Hematopoietic multipotent progenitor cell treated with erythropoietin and hydrocortisone succinate and interleukin-3 and kit ligand, for 6 days (in vitro differentiated cells): ENCODE data around the gene AK4.
"Not testable (repeated sequence)": the region's sequence is repeated elsewhere in the genome, so short reads cannot be mapped to it uniquely, and the experiment has no call there.

ENCODE experiments used
- DNase-seq: peaks from one replicate; pipeline ENCODE4 v3.0.0-alpha.2; 2015

The AK4 gene

DNA sequence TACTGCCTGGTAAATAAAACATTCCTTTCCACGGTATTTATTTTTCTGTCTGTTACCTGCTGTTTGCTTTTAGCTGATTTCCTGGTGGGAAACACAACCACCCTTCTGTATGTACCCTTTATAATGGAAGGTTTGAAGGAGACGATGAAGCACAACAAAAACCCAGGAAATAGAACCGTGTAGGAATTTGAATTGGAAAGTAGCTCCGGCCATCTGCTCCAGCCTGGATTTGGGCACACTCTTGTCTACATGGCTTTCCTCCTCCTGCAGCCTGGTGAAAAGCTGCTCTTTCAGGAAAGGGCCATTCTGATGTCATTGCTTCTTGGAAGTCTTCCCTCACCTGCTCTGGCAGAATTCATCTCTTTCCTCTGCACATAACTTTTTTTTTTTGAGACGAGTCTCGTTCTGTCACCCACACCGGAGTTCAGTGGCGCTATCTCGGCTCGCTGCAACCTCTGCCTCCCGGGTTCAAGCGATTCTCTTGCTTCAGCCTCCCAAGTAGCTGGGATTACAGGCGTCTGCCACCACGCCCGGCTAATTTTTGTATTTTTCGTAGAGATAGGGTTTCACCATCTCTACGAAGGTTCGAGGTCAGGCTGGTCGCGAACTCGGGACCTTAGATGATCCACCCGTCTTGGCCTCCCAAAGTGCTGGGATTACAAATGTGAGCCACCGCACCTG is 2.7 kb downstream of the AK4 start:
- DNase-seq = no peak

GRCh38 chr1:65151641-65152040 is 3.6 kb downstream of the AK4 start:
- peak; percentile 61 for DNase-seq

DNA sequence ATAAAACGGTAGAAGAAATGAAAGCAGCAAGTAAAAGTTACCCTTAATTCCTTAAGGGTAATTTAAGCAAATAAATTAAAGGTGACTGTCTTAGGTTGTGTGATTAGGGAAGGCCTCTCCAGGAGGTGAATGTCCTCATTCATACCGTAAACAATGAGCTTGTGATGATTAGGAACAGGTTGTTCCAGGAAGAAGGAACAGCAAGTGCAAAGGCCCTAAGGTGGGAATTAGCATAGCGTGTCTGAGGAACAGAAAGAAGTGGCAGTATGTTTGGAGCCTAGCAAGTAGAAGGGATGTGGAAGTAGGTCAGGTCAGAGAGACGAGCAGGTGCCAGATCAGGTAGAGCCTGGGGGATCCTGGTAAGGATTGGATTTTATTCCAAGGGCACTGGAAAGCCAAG is 5.6 kb downstream of the AK4 start:
- DNase-seq = no peak

DNA sequence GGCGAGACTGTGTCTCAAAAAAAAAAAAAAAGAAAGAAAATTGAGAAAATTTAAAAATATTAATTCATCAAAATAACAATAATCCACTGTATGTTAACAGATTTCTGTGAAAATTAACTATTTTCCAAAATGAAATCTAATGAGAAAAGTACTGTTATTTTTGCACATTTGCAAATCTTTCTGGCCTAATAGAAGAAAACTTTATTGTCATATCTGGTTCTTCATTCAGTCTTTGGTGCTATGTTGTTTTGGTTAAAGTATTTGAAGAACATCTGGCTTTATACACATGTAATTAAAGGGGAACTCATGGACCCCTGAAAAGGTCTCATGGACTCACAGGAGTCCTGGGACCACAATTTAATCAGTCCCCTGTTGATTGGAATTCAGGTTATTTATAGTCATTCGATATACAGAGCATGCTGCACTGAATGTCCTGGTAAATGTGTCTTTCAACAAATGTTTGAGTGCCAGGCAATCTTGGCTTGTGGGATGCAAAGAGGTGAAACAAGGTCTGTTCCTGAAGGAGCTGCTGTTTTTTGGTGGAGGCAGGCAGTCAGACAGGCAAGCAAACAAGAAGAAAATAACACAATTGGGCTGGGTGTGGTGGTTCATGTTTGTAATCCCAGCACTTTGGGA is 9.0 kb downstream of the AK4 start:
- DNase-seq = no peak

- DNase-seq = no peak
These were observed 9.5 kb downstream of the AK4 start for GRCh38 chr1:65157546-65157941.

GRCh38 chr1:65159291-65159688 is 11.3 kb downstream of the AK4 start:
- DNase-seq = not testable (repeated sequence)

GRCh38 chr1:65159801-65160523 is 12.0 kb downstream of the AK4 start:
- DNase-seq = no peak

GRCh38 chr1:65163201-65163805 is 15.3 kb downstream of the AK4 start:
- DNase-seq = peak; percentile 34

DNA sequence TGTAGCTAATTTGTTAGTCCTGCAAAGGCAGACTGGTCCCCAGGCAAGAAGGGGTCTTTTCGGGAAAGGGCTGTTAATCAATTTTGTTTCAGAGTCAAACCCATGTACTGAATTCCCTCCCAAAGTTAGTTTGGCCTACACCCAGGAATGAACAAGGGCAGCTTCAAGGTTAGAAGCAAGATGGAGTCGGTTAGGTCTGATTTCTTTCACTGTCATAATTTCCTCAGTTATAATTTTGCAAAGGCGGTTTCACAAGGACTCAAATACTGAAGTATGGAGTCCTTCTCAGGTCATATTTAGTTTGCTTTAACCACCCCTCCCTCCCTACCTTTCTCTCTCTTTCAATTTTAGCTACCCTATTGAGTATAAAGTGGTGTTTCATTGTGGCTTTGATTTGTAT is 16.1 kb downstream of the AK4 start:
- DNase-seq = not testable (repeated sequence)

DNA sequence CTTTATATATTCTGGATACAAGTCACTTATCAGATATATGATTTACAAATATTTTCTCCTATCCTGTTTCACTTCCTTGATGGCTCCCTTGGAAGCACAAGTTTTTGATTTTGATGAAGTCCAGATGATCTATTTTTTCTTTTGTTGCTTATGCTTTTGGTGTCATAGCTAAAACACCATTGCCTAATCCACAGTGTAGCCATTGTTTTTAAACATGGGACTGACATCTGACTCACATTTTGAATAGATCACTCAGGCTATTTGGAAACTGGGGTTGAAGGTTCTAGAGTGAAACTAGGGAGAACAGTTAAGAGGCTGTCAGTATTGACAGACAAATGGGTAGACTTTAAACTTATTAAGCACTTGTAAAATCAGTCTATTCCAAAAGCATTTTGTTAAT is 16.6 kb downstream of the AK4 start:
- DNase-seq = no peak

DNA sequence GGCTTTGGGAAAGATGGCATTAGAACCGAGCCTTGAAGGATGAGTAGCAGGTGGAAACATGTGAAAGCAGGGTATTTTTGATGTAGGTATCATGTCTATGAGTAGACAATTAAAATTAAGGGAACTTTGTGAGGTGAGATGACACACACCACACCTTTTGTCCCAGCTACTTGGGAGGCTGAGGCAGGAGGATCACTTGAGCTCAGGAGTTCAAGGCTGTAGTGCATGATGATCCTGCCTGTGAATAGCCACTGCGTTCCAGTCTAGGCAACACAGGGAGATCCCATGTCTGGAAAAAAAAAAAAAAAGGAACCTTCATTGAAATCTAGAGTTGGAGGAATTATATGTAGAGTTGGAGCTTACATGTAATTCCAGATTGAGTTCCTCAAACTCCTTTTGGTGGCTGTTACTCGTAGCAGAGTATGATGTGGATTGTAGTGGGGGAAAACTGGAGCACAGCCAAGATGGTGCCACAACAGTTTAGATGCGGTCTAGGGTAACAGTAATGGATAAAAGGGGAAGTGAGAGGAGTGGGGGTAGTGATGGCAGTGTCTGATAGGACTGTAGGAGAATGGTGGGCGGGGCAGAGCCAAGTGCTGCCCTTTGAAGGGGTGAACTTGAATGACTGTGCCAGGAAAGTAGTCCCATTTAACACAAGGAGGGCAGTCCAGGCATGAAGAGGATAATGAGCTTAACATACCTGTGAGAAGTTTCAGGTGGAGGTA is 17.4 kb downstream of the AK4 start:
- peak; percentile 97 for DNase-seq

DNA sequence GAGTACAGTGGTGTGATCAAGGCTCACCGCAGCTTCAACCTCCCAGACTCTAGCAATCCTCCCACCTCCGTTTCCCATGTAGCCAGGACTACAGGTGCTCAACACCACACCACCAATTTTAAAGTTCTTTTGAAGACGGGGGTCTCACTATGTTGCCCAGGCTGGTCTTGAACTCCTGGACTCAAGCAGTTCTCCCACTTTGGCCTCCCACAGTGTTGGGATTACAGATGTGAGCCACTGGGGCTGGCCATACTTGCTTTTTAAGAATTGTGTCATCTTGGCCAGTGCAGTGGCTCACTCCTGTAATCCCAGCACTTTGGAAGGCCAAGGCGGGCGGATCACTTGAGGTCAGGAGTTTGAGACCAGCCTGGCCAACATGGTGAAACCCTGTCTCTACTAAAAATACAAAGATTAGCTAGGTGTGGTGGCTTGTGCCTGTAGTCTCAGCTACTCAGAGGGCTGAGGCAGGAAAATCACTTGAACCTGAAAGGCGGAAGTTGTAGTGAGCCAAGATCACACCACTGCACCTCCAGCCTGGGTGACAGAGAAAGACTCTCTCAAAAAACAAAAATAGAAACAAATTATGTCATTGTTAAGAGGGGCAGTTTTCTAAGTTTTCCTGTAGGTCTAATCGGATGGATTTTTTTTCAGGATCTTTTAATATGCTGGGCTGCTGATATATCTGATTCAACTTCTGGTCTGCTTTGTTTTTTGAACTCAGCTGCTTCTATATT is 18.7 kb downstream of the AK4 start:
- DNase-seq = no peak

GRCh38 chr1:65167586-65168242 is 19.7 kb downstream of the AK4 start:
- DNase-seq = no peak

GRCh38 chr1:65168867-65169266 is 20.9 kb downstream of the AK4 start:
- DNase-seq = no peak

GRCh38 chr1:65170511-65171142 is 22.6 kb downstream of the AK4 start:
- peak; percentile 58 for DNase-seq

DNA sequence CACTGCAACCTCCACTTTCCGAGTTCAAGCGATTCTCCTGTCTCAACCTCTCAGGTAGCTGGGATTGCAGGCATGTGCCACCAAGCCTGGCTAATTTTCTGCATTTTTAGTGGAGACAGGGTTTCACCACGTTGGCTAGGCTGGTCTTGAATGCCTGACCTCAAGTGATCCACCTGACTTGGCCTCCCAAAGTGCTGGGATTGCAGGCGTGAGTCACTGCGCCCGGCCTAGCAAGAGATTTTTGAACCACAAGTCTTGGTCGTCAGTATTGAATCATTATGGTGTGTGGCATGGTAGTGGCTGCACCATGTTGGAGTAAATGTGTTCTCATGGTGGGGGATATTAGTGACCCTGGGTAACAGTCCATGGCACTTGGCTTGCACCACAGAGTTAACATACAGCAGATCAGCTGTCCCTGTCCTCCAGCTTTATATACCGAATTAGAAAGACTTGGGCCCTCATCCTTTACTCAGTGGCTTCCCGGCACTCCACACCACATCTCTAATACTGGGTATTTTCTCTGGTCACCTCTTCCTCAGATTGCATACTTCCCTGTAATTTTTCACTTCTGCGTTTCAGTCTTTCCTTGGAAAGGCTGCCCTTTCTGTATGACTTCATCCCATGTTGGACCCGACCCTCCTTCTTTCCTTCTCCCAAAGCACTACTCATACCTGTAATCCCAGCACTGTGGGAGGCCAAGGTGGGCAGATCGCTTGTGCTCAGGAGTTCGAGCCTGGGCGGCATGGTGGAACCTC is 25.1 kb downstream of the AK4 start:
- DNase-seq = no peak

- peak; percentile 91 for DNase-seq
These were observed 26.6 kb downstream of the AK4 start for GRCh38 chr1:65174585-65174984.

- DNase-seq = no peak
These were observed 27.4 kb downstream of the AK4 start for GRCh38 chr1:65175171-65176055.

DNA sequence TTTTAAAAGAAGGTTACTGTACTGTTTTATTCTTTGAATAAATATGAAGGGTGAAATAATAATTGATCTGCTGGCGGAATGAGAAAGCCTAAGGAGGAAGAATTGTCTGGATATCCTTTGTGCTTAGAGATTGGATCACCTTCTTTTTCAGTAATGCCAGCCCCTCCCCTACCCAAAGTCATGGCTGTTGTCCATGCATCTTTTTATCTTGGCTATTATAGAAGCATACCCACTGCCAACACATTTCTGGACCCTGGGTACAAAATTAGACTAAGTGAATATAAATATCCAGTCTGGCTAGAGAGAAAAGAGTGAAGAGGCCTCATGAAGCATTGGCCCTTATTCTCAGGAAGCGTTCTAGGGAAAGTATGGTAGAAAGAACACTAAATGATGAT is 28.1 kb downstream of the AK4 start:
- no peak for DNase-seq
